ENCODE measurements around the gene FADD. TPM values are rescaled to one million over a fixed set of nuclear protein-coding genes. Genes with fewer than 3 reads are reported as not detected.

FADD gene
- total RNA-seq, 2 donors from 2014 or later, result 36.6 to 37.7 TPM

DNA sequence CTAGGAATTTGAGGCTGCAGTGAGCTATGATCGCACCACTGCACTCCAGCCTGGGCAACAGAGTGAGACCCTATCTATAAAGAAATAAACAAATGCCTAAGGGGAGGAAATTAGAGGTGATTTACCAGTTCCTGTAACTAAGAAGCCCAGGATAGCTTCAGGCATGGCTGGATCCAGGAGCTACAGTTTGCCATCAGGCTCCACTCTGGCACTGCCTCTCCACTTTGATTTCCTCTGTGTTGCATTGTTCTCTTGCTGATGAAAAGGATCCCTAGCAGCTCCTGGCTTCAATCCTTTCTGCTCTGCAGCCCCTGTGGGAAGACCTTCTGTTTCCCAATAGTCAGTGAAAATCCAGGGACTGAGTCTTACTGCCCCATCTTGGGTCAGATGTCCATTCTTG, 20.1 kb upstream of the FADD start:
- no peaks in the 10 kb centered on the region for H3K36me3 ChIP-seq
- no peaks in the 10 kb centered on the region for H3K9me3 ChIP-seq
- no peak for DNase-seq
- no peak overlapping the region for H3K4me3 ChIP-seq
- H3K27me3 ChIP-seq, result no peaks in the 10 kb centered on the region
- TF ChIP-seq, protein P1, sequence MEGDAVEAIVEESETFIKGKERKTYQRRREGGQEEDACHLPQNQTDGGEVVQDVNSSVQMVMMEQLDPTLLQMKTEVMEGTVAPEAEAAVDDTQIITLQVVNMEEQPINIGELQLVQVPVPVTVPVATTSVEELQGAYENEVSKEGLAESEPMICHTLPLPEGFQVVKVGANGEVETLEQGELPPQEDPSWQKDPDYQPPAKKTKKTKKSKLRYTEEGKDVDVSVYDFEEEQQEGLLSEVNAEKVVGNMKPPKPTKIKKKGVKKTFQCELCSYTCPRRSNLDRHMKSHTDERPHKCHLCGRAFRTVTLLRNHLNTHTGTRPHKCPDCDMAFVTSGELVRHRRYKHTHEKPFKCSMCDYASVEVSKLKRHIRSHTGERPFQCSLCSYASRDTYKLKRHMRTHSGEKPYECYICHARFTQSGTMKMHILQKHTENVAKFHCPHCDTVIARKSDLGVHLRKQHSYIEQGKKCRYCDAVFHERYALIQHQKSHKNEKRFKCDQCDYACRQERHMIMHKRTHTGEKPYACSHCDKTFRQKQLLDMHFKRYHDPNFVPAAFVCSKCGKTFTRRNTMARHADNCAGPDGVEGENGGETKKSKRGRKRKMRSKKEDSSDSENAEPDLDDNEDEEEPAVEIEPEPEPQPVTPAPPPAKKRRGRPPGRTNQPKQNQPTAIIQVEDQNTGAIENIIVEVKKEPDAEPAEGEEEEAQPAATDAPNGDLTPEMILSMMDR (IDR thresholded peaks at IDR 0.05), result no peak
- no peaks in the 10 kb centered on the region for H3K4me1 ChIP-seq
- no peak overlapping the region for H3K9ac ChIP-seq (ENCODE audit: low read depth in 2 of 2, low read length in 2 of 2)
- no peak overlapping the region for H3K27ac ChIP-seq
- intact Hi-C loops (cut with DNase I), result no loop called here

DNA sequence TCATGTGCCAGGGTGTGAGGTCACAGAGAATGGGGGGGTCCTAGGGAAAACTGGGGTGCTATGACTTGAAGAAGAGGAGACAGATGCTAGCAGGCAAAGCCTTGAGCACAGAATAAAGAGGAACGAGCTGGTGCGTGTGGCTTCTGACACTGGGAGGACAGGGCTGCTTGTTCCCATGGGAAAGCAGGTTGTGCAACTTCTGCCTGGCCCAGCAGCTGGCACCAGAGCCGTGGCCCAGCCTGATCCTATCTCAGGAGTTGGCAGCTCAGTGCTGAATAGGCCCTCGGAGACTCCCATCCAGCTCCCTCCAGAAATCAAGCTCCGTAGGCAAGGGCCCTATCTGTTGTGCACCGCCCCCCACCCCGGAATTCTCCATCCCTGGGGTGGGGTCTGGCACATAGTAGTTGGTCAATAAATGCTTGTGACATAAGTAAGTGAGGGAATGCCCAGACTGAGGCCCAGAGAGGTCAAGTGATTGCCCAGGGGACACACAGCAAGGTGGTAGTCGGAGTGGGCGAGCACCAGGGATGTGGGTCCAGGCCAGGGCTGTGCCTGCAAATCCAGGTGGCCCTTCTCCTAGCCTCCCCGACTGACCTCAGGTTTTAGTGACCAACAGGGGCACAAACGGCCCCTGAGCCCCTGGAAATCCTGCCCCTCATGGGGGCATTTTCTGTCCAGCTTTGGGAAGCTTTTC, 19.5 kb upstream of the FADD start:
- Histone ChIP-seq H3K4me3 (no peak overlapping the region), H3K9ac (ENCODE audit: low read depth in 2 of 2, low read length in 2 of 2) (no peak overlapping the region), H3K27me3 (no peaks in the 10 kb centered on the region), H3K36me3 (no peaks in the 10 kb centered on the region), H3K27ac (no peak overlapping the region), H3K9me3 (no peaks in the 10 kb centered on the region), H3K4me1 (no peaks in the 10 kb centered on the region)
- TF ChIP-seq, protein P1 (IDR thresholded peaks at IDR 0.05), result no peak
- intact Hi-C loops (cut with DNase I), result no loop called here
- no peak for DNase-seq

DNA sequence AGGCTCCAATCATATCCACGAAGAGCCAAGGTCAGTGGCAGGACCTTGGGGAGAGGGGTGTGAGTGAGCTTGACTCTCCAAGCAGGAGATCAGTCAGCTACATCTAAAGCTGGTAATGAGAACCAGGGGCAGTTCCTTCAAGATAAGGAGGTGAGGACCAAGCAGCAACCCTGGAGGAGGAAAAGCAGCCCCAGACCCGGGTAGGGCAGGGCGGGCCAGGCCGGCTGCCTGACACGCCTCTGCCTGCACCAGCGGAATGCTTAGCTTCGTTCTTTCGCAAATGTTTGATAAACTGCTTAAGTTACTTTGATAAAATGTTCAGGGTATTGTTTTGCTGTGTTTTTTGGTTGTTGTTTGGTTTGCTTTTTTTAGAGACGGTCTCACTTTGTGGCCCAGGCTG, 18.7 kb upstream of the FADD start:
- TF ChIP-seq, protein P1 (IDR thresholded peaks at IDR 0.05), result no peak
- no peak for DNase-seq
- intact Hi-C loops (cut with DNase I), result no loop called here
- H3K4me3 ChIP-seq, result no peak overlapping the region
- H3K9me3 ChIP-seq, result no peaks in the 10 kb centered on the region
- H3K4me1 ChIP-seq, result no peaks in the 10 kb centered on the region
- no peaks in the 10 kb centered on the region for H3K36me3 ChIP-seq
- H3K27ac ChIP-seq, result no peak overlapping the region
- no peaks in the 10 kb centered on the region for H3K27me3 ChIP-seq
- H3K9ac ChIP-seq (ENCODE audit: low read depth in 2 of 2, low read length in 2 of 2), result no peak overlapping the region

DNA sequence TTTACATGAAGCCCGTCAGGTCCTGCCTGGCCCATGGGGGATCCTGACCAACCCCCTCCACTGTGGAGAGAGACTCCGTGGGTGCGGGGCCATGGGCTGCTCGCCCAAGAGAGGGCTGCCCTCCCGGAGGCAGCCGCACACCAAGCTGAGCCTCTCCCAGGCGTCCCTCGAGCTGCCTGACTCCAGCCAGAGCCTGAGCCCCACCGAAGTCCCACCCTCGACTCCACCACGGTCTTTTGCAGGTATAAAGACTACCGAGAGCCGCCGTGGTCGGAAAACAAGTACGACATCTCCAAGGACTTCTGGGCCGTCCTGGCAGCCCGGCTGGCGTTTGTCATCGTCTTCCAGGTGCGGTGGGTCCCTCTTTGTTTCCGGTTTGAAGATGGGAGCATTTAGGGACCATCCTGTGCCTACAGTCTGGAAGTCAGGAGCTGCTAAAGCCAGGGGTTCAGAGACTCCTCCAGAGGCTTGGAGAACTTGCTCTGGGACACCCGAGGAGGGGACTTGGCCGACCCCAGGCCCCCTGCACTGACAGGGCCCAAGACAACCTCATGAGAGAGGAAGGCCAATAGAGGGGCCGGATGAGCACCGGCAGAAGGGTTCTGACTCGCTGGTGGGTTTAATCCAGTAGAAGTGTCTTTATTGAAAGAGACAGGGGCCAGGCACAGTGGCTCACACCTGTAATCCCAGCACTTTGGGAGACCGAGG, 17.6 kb upstream of the FADD start:
- no peak for DNase-seq

DNA sequence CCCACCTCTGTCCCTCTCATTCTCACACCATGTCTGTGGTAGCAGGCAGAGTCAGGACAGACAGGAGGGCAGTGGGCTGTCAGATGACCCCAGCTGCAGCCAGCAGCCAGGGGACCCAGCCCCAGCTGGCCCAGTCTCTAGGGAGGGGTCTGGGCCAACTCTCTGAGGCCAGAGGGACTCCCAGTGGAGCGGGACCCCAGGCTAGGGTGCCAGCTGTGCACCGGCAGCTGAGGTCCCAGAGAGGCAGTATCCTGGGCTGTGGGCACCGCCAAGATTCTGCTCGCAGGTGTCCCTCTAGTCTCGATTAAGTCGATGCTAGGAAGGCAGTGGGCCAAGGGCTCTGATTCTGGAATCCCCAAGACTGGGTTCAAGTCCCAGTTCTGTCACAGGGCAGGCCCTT, 16.7 kb upstream of the FADD start:
- H3K9ac ChIP-seq (ENCODE audit: low read depth in 2 of 2, low read length in 2 of 2), result no peak overlapping the region
- H3K9me3 ChIP-seq, result no peaks in the 10 kb centered on the region
- no peaks in the 10 kb centered on the region for H3K27me3 ChIP-seq
- TF ChIP-seq, protein P1 (IDR thresholded peaks at IDR 0.05), result no peak
- no peaks in the 10 kb centered on the region for H3K36me3 ChIP-seq
- no peaks in the 10 kb centered on the region for H3K4me1 ChIP-seq
- H3K27ac ChIP-seq, result no peak overlapping the region
- DNase-seq, result no peak
- H3K4me3 ChIP-seq, result no peak overlapping the region
- intact Hi-C loops (cut with DNase I), result no loop called here

More for the DNA sequence above, 17.6 kb upstream of the FADD start:
- Histone ChIP-seq H3K36me3 (no peaks in the 10 kb centered on the region), H3K9ac (ENCODE audit: low read depth in 2 of 2, low read length in 2 of 2) (no peak overlapping the region), H3K4me1 (no peaks in the 10 kb centered on the region), H3K4me3 (no peak overlapping the region), H3K27ac (no peak overlapping the region), H3K27me3 (no peaks in the 10 kb centered on the region), H3K9me3 (no peaks in the 10 kb centered on the region)
- TF ChIP-seq, protein P1 (IDR thresholded peaks at IDR 0.05), result no peak
- intact Hi-C loops (cut with DNase I), result no loop called here
